Measurements from ENCODE around the gene MAPRE3. TPM values are rescaled to one million over a fixed set of nuclear protein-coding genes. Genes with fewer than 3 reads are reported as not detected.

The MAPRE3 gene
- total RNA-seq, 2 experiments from 2014 or later = 1.6 to 1.7 TPM

- H3K27ac Mint-ChIP-seq = no peak overlapping the region
- DNase-seq (no peak), ATAC-seq (no peak)
- H3K27me3 Mint-ChIP-seq = peaks cover 20% of the 10 kb centered on the region
- POLR2A ChIA-PET = interaction anchor here (0.6 kb wide), 1 partner anchor 111 kb away, joined by 3 read pairs; no protein-coding TSS in a partner anchor
- intact Hi-C loops (cut with micrococcal nuclease) = no loop called here
- H3K4me1 Mint-ChIP-seq (ENCODE audit: low read depth) = no peaks in the 10 kb centered on the region
- H3K9me3 Mint-ChIP-seq = no peaks in the 10 kb centered on the region
- CTCF ChIA-PET = interaction anchor here (0.9 to 11.5 kb wide), 3 partner anchors 16 to 323 kb away, joined by 3 to 183 read pairs (median 4); no protein-coding TSS in a partner anchor
- H3K4me3 Mint-ChIP-seq = no peak overlapping the region
- no peak for TF ChIP-seq CTCF (IDR thresholded peaks at IDR 0.05)
- H3K36me3 Mint-ChIP-seq (ENCODE audit: low read depth) = no peaks in the 10 kb centered on the region
Measured at GRCh38 chr2:26957041-26957440, 13.4 kb upstream of the MAPRE3 start.

- no peaks in the 10 kb centered on the region for H3K9me3 Mint-ChIP-seq
- no peaks in the 10 kb centered on the region for H3K4me1 Mint-ChIP-seq (ENCODE audit: low read depth)
- no peak overlapping the region for H3K4me3 Mint-ChIP-seq
- CTCF ChIA-PET = interaction anchor here (0.9 to 11.5 kb wide), 3 partner anchors 16 to 322 kb away, joined by 3 to 183 read pairs (median 4); no protein-coding TSS in a partner anchor
- peaks cover 20% of the 10 kb centered on the region for H3K27me3 Mint-ChIP-seq
- no peaks in the 10 kb centered on the region for H3K36me3 Mint-ChIP-seq (ENCODE audit: low read depth)
- H3K27ac Mint-ChIP-seq = no peak overlapping the region
- DNase-seq = no peak
- TF ChIP-seq CTCF (IDR thresholded peaks at IDR 0.05) = no peak
- no peak for ATAC-seq
- intact Hi-C loops (cut with micrococcal nuclease) = no loop called here
- POLR2A ChIA-PET = interaction anchor here (0.6 kb wide), 1 partner anchor 110 kb away, joined by 3 read pairs; no protein-coding TSS in a partner anchor
Measured at GRCh38 chr2:26957534-26957933, 12.9 kb upstream of the MAPRE3 start.

GRCh38 chr2:26959331-26959730 lies 11.1 kb upstream of the MAPRE3 start:
- ChIA-PET CTCF (interaction anchor here (0.9 to 11.5 kb wide), 13 partner anchors 9 to 321 kb away, joined by 3 to 183 read pairs (median 4); no protein-coding TSS in a partner anchor), POLR2A (interaction anchor here (0.6 to 1.0 kb wide), 2 partner anchors 36 to 80 kb away, joined by 3 read pairs; no protein-coding TSS in a partner anchor)
- intact Hi-C loops (cut with micrococcal nuclease) = no loop called here
- TF ChIP-seq CTCF (IDR thresholded peaks at IDR 0.05) = no peak
- H3K9me3 Mint-ChIP-seq = no peaks in the 10 kb centered on the region
- H3K27ac Mint-ChIP-seq = no peak overlapping the region
- no peak overlapping the region for H3K4me3 Mint-ChIP-seq
- H3K4me1 Mint-ChIP-seq (ENCODE audit: low read depth) = no peaks in the 10 kb centered on the region
- H3K36me3 Mint-ChIP-seq (ENCODE audit: low read depth) = no peaks in the 10 kb centered on the region
- H3K27me3 Mint-ChIP-seq = peaks cover 18% of the 10 kb centered on the region
- ATAC-seq = no peak
- no peak for DNase-seq

GRCh38 chr2:26964446-26965130 lies 5.8 kb upstream of the MAPRE3 start:
- intact Hi-C loops (cut with micrococcal nuclease) = loop anchor here (5.0 kb wide), 2 partner anchors 123 to 318 kb away; partner anchors contain the start of genes KHK and TRIM54
- no peaks in the 10 kb centered on the region for H3K9me3 Mint-ChIP-seq
- DNase-seq = no peak
- peaks cover 21% of the 10 kb centered on the region for H3K27me3 Mint-ChIP-seq
- H3K4me3 Mint-ChIP-seq = no peak overlapping the region
- ATAC-seq = no peak
- no peak overlapping the region for H3K27ac Mint-ChIP-seq
- ChIA-PET CTCF (interaction anchor here (0.8 to 11.5 kb wide), 5 partner anchors 19 to 339 kb away, joined by 4 to 183 read pairs (median 5); no protein-coding TSS in a partner anchor), POLR2A (no interaction called here)
- H3K4me1 Mint-ChIP-seq (ENCODE audit: low read depth) = peaks cover 7% of the 10 kb centered on the region
- TF ChIP-seq CTCF (IDR thresholded peaks at IDR 0.05) = no peak
- H3K36me3 Mint-ChIP-seq (ENCODE audit: low read depth) = no peaks in the 10 kb centered on the region

GRCh38 chr2:26968001-26968400 lies 2.4 kb upstream of the MAPRE3 start:
- TF ChIP-seq CTCF (IDR thresholded peaks at IDR 0.05) = no peak
- no peak overlapping the region for H3K27ac Mint-ChIP-seq
- intact Hi-C loops (cut with micrococcal nuclease) = no loop called here
- peaks cover 16% of the 10 kb centered on the region for H3K4me1 Mint-ChIP-seq (ENCODE audit: low read depth)
- no peak overlapping the region for H3K4me3 Mint-ChIP-seq
- ATAC-seq (no peak), DNase-seq (no peak)
- H3K9me3 Mint-ChIP-seq = no peaks in the 10 kb centered on the region
- no peaks in the 10 kb centered on the region for H3K36me3 Mint-ChIP-seq (ENCODE audit: low read depth)
- ChIA-PET CTCF (interaction anchor here (1.4 to 3.2 kb wide), 4 partner anchors 8 to 121 kb away, joined by 4 to 20 read pairs (median 6); no protein-coding TSS in a partner anchor), POLR2A (interaction anchor here (0.6 kb wide), 1 partner anchor 51 kb away, joined by 3 read pairs; no protein-coding TSS in a partner anchor)
- H3K27me3 Mint-ChIP-seq = peaks cover 16% of the 10 kb centered on the region

Data from activated CD8-positive, alpha-beta T cell treated with anti-CD3 and anti-CD28 coated beads for 36 hours (primary cell).